NT2/D1 (cell line): Measurements from ENCODE around the gene PEX10.

Experiments
- SUZ12 ChIP-seq: IDR thresholded peaks from 2 replicates; pipeline ENCODE4 v1.6.1; 2011; ENCODE audit not compliant: insufficient read length, insufficient read depth; ENCODE audit errors: extremely low read depth
- YY1 ChIP-seq: IDR thresholded peaks from 2 replicates; pipeline ENCODE4 v1.6.1; 2011; ENCODE audit not compliant: insufficient read length, insufficient read depth
- ZNF274 ChIP-seq: IDR thresholded peaks from 2 replicates; pipeline ENCODE4 v1.6.1; 2011; ENCODE audit warnings: mild to moderate bottlenecking, low read depth, low read length

GRCh38 chr1:2400576-2400909 lies 11.8 kb downstream of the PEX10 start:
- TF ChIP-seq YY1, result no peak
- TF ChIP-seq ZNF274, result no peak
- TF ChIP-seq SUZ12, result no peak
